ENCODE measurements around the gene EML4.

GRCh38 chr2:42359304-42359964, 190.3 kb downstream of the EML4 start:
- TF ChIP-seq GATA2 (IDR thresholded peaks at IDR 0.05; ENCODE audit: low read depth, low read length): 0 out of 2 replicates have a peak, but pooled peaks have one; percentile 41
- TF ChIP-seq GATA3 (IDR thresholded peaks at IDR 0.05; ENCODE audit: low read depth, low read length): no peak

Data from SH-SY5Y (cell line).